GM18508 (cell line): ENCODE data around the gene ZNF185.

Experiments used
- ATAC-seq: cut with Tn5 transposase; IDR thresholded peaks from one replicate; pipeline ENCODE4 v1.9.1; 2021; ENCODE audit warnings: moderate number of reproducible peaks; ENCODE audit not compliant: insufficient read depth, unreplicated experiment

The ZNF185 gene

DNA sequence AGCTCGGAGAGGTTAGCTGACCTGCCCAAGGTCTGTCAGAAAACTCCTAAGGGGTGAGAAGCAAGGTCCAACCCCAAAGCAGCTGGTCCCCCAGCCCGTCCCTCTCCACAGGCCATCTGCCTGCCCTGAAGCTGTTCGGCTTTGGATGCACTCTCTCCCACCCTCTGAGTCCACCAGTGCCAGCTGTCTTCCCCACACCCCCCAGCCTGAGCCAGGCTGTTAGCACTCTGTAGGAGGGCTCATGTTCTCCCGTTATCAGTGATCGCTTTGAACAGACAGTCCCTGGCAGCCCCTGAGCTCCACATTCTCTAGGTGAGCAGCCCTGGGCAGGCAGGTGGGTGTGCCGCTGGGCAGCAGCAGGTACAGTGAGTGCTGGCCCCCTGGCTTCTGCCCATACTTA is 16.0 kb downstream of the ZNF185 start:
- no peak for ATAC-seq

DNA sequence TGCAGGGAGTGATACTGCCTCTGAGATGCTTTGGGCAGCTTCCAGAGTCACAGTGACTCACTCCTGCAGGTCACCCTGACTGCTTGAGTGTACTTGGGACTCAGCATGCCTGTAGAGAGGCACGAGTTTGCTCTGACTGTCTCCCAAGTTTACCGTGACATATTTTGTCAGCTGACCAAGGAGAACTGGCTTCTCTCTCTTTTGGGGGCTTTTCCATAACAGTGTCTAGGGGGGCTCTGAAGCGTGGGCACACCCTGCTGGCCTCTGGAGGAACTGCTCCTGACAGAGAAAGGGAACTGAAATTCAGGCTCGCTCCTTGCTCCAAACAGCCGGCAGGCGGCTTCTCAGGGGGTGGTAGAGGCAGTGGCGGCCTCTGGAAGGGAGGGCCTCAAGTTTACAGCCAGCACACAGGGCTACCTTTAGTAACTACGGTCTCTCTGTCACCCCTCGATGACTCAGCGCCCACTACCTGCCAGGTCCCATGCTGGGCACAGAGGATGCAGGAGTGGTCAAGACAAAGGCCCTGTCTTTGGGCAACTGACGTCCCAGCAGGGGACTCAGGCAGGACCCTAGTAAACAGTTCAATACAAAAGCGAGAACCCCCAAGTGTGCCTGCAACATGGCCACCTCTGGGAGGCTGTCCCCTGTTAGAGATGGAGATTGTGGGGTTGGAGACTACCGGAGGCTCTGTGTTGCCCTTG is 17.8 kb downstream of the ZNF185 start:
- peak; percentile 64 for ATAC-seq

DNA sequence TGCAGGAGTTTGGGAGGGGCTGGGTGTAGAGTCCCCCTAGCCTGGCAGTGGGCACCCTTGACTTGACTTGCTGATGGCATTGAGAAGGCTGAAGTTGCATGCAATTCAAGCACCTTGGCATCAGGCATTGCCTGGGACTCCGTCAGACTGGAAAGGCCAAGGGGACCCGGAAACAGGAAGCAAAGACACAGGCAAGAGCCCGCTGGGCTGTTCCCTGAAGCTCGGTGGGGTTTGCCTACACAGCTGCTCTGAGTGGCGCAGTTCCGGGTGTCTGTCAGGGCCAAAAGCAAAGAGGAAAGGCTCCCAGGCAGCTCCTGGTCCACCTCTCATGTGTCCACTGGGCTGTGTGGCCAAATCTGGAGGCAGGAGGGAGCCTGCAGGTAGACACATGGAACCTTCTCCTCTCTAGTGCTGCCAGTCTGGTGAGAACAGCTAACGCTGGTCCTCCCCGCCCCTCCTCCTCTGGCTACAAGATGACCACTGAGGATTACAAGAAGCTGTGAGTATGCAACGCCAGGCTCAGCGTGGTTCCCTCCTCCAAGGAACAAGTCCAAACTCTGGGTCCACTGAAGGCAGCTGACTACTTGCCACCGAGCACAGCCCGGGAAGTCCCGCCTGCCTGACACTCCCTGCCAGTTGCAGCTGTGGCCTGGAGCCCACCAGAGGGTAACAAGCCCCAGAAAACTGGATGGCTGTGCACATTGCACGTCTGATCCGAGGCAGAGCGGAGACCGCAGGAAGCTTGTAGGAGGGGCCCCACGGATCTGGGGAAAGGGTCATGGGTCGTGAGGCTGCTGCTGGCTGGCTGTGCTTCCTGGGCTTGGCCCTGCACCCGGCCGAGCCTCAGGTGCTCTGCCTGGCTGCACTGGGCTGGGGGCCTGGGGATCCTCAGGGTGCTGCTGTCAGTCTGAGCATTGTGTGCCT is 20.1 kb downstream of the ZNF185 start:
- no peak for ATAC-seq

DNA sequence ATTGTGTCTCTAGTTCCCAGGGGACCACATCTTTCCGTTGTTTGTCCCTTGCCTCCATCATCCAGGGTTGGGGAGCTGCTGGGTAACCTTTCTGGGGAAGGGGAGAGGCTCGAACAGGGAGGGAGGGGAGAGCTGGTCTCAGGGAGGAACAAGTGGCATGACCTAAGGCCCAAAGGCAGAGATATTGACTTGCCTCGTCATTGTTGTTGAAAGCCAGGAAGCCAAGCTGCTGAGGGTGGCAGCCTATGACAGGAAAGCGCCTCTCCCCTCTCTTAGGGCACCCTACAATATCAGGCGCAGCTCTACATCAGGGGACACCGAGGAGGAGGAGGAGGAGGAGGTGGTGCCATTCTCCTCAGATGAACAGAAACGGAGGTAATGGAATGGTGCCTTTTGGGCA is 20.8 kb downstream of the ZNF185 start:
- no peak for ATAC-seq

DNA sequence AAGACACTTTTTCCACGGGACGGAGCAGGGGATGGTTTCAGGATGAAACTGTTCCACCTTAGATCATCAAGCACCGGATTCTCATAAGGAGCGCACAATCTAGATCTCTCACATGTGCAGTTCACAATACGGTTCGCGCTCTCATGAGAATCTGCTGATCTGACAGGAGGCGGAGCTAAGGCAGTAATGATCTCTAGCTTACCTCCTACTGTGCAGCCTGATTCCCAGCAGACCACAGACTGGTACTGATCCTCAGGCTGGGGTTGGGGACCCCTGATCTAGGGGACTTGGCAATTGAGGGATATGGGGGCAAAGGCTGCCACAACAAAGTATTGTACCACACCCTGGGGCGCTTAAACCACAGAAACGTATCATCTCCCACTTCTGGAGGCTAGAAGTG is 25.7 kb downstream of the ZNF185 start:
- no peak for ATAC-seq

DNA sequence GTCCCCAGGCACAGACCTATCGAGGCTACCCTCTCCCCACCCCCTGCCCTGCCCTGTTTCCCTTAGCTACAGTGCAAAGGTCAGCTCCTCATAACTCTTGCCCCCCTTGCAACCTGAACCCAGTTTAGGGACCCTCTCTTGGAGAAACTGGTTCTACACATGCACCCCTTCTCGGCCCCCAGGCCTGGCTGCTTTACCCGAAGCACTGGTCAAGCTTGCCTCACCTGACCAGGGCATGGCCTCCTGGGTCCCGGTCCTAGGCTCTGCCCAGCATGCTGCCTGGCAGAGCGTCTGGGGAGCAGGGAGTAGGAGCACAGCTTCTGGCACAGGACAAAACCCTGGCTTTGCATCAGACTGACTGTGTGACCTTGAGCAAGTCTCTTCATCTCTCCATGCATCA is 28.0 kb downstream of the ZNF185 start:
- no peak for ATAC-seq

DNA sequence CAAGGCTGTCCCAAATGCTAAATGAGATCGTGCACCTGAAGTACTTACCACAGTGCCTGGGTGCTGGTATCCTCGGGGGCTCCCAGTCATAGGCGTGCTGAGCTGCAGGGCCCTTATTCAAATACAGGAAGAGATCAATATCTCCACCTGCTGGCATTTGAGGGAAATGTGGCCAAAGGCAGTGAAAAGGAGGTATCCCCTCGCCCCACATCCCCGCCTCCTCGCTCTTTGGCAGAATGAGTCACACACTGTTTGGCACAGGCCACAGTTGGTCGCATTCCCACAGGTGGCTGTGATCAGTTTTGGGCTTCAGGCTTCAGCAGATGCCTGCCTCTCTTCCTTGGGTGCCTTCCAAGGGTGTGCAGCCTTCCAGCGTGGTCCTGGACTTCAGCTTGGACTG is 28.4 kb downstream of the ZNF185 start:
- ATAC-seq, result peak; percentile 67

DNA sequence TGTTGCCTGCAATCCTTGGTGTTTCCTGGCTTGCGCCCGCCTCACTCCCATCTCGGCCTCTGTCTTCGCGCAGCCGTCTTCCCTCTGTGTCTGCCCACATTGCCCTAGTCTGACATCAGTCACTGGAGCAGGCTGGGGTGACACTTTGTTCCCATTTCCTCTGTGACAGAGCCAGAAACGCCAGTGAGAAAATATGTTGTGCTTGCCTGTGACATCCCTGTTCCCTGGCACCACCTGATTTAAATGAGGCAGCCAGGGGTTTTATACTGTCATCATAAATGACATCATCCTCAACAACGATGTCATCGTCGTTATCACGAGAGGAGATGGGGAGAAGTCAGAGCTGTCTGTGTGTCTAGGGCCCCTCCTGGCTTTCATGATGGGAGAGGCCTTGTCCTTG is 29.1 kb downstream of the ZNF185 start:
- ATAC-seq, result no peak

DNA sequence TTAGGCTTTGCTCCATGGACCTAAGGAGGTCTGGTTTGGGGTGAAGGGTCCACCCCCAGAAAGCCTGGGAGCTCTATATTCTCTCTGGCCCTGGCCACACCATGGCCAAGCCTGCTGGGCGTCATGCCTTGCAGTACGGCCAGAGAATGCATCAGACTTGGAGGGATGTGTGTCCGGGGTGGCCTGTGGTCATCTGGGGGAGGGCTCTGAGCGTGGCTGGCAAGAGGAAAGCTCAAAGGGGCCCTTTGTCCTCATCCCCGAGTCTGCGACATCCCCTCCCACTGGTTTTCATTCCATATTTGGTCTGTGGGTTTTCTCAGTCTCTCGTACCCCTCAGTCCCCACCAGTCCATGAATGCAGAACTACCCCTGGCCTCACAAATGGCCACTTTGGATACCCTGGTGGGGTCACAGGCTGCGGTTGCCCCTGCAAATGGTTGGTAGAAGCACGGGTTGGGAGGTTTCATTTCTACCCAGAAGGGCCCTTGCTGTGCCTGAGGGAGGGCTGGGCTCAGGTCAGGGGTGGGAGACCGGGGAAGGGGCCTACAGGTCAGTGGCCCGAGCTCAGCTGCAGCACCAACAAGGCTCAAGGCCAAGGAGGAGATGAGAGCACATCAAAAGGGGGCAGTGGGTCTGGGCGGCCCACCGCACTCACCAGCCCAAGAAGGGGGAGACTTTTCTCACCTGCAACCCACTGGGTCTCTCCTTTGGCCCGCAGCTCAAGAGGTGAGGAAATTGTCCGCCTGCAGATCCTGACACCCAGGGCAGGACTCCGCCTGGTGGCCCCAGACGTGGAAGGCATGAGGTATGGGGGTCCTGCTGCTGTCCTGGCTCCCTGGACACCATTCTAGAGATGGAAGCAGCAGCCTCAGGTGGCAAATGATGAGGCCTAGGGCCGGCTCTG is 30.2 kb downstream of the ZNF185 start:
- no peak for ATAC-seq

DNA sequence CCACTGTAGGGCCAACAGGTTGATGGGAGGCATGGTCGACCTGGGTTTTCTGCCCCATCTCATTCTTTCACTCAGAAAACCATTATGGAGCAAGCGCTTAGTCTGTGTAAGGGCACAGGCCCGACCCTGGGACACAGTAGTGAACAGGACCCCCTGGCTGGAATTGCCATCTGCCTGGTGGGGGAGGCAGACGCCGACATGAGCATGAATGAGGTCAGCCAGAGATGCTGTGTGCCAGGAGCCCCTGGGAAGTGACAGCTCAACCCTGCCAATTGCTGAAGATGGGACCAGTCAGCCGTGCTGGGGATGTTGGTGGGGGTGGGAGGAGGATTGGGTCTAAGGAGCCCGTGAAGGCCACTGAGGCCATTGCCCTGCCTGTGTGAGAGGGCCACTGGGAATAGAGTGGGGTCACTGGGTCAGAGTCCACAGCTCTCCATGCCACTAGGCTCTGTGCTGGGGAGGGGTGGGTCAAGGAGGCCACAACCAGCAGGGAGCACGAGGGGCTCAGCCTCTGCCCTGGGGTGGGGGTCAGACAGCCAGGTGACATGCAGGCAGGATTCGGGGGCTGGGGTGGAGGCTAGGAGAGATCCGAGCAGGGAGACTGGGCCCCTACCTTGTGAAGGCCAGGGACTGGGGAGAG is 31.0 kb downstream of the ZNF185 start:
- ATAC-seq, result no peak

DNA sequence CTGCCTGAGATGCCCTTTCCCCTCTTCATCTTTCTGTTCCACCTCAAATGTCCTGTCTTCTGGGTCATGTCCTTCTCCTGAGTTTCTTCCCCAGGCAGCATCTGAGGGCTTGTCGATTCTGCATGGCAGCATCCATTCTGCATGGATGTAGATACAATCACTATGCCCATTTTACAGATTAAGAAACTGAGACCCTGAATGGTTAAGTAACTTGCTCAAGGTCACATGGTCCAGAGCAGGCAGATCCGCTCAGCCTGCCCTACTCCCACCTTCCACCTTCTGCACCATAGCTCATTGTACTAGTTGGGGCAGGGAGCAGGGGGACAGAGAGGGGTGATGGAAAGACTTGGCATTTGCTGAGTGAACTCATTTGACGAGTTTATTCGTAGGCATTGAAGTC is 32.0 kb downstream of the ZNF185 start:
- no peak for ATAC-seq

DNA sequence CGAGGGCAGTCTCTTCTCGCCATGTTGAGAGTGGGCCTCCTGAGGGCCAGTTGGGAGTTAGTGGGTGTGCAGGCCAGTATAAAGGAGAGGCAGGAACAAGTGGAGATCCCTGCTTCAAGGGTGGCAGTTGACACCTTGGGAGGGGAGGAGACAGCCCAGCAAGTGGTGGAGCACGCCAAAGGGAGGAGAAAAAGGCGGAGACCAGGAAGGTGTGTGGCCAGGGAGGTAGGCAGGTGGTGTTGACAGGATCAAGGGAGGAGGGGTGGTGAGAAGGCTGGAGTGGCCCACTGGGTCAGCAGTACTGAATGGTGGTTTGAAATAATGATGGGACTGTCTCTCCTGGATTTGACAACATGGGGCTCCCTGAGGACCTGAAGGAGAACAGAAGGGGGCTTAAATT is 32.6 kb downstream of the ZNF185 start:
- no peak for ATAC-seq

DNA sequence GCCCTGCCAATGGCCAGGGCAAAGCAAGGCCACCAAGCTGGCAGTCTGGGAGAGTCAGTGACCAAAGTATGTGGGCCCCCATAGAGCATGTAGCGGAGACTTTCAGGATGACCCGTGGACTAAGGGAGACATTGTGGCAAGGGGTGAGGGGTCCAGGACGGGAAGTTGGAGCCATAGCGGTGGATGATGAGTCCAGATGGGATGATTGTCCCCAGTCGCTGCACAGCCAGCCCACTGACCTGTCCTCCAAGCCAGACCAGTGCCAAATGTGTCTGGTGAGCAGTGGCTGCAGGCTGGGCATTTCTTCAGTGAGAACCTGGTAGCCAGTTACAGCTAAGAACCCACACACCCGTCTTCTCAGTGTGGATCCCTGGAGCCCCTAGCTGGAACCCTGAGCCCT is 34.3 kb downstream of the ZNF185 start:
- no peak for ATAC-seq

DNA sequence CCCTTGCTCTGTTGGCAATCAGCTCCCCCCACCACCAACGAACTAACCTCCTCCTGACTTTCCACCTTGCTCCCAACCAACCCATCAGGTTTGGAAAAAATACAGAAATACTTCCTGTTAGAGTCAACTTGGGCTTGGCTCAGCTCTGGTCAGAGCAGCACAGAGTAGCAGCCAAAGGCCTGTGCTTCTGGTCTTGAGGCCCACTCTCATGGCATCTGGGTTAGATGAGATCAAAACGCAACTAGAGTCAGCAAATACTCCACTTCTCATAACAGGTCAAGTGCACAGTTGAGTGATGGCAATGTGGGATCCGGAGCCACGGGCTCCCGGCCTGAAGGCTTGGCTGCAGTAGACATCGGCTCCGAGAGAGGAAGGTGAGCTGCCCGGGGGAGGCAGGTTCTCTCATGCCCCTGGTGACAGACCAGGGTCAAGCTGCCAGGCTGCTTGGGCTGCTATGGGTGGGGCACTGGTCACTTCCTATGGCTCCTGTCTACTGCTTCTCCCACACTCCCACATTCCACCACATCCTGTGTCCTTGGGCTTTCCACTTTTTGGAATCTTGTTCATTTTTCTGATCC is 34.8 kb downstream of the ZNF185 start:
- ATAC-seq, result no peak

DNA sequence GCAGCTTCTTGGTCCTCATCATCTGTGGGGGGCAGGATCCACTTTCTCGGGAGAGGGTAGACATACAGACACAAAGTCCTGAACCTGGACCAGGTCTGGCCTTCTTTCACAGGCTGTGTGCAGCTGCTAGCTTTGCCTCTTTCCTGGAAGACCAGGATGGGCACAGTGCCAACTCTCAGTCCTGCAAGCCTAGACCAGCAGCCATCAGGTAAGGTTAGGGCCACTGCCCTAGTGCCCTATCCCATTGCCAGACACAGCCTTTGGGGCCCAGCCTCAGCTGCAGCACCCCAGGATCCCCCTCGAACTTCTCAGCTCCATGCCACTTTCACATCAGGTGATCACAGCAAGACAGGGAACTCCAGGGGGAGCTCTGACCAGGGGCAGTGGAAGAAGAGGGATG is 38.4 kb downstream of the ZNF185 start:
- ATAC-seq, result no peak

DNA sequence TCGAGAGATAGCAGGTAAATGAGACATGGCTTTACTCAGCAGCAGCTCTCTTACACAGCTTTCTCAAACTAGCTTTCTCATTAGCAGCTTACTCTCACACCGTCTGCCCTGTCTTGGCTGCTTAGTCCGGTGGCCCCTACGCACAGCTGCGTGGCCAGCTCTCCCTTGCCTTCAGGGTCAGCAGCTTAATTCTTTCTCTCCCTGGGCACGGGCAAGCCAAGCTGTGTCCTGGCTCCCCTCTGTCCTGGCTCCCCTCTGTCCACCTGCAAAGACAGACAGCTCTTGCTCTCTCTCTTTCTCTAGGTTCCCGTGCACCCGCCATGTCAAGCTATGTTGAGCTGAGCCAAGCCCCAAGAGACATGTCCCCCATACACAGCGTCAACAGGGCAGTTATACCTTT is 39.4 kb downstream of the ZNF185 start:
- no peak for ATAC-seq

DNA sequence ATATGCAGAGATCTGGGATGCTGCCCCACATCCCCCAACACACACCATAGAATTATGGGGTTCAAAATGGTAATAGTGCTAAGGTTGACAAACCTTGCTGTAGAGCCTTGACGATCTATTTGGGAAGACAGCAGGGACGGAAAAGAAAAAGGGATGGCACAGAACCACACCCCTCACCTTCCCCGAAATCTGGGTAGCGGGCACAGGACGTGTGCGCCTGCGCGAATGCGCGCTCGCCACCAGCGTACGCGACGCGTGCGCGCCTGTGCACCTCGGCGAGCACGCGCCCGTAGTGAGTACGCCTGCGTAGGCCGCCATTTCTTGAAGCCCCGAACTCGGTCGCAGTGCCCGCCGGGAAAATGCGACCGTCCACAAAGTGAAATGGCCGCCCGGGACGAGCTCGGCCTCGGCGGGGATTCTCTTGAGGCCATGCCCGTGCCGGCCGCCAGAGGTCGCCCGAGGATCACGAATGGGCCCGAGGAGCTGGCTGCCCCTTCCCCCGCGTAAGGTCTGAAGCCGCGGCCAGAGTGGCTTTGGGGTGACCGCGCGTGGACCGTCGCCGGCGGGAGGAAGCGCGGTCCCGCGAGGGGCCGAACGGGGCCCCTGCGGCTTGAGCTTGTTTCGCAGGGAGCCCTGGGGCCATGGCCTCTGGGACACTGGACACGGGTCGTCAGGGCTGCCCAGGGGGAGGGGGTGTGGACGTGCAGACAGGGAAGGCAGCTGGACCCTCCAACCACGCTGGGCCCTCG is 43.6 kb downstream of the ZNF185 start:
- ATAC-seq, result peak; percentile 64

DNA sequence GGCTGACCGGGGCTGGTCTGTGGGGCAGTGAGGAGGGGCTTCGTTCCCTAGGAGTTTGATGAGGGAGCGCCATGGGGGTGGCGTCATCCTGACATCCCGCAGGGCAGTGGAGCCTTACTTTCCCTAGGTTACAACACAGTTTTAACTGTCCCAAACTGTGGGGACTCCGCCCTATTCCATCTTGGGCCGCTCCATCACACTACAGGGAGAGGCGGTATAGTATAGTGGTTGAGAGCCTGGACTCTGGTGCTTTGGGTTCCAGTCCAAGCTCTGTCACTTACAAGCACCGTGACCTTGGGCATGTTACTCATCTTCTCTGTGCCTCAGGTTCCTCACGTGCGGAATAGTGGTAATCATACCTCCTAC is 44.2 kb downstream of the ZNF185 start:
- no peak for ATAC-seq

DNA sequence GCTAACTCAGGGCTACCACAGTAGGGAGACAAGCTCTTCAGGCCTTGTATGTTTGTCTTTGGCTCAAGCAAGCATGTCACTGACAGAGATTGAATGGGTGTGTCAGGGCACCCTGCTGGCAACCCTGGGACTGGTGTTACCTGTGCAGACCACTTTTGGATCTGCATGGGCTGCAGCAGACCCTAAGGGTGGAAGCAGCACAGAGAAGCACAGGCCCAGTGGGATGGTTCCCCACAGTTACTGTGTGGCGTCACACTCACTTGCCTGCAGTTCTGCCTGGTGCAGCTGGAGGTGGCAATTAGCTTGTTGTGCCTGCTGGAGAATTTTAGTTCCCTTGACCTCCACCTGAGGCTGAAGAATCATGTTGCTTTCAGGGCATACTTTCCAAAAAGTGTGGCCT is 46.0 kb downstream of the ZNF185 start:
- ATAC-seq, result no peak
